ENCODE data around the gene C12orf57.

DNA sequence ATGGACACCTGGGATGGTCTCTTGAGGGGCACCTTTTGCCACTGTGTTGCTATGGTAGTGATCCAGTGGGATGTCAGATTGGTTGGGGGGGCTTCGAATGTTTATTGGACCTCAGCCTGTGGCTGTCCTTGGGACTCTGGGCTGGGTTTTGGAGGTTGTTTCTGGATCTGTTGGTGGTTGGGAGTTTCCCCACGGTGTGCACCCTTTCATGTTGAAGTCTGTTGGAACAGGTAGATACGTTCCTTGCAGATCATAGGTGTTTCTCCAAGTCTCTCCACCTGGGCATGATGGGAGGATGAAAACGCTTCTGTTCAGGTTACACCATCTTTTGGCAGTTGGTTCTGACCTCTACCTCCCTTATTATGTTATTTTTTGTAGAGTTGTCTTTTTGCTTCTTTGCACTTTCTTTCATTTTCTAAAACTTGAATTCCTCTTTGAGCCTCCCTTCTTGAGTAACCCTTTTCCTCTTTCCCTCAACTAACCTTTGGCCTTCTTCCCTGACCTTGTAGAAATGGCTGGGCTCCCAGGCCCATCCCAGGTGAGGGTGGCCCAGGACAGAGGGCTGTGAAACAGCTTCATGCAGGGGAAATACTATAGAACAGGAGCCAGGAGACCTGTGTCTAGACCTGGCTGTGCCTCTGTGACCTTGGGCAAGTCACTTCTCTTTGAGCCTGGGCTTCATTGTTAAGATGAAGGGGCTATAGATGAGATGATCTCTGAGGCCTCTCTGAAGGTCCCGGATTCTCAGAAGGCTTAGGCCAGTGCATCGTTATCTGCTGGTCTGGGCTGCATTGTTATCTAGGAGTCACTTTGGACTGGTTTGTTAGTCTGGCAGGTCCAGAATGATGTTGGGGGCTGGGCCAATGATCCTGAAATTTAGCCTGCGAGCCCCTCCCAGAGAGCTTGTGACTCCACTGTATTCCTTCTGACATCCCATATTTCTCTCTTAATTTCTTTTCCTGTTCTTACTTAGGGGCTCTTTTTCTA lies 14.1 kb upstream of the C12orf57 start:
- TF ChIP-seq POLR2A (IDR thresholded peaks at IDR 0.05) = no peak
- TF ChIP-seq, protein P1, sequence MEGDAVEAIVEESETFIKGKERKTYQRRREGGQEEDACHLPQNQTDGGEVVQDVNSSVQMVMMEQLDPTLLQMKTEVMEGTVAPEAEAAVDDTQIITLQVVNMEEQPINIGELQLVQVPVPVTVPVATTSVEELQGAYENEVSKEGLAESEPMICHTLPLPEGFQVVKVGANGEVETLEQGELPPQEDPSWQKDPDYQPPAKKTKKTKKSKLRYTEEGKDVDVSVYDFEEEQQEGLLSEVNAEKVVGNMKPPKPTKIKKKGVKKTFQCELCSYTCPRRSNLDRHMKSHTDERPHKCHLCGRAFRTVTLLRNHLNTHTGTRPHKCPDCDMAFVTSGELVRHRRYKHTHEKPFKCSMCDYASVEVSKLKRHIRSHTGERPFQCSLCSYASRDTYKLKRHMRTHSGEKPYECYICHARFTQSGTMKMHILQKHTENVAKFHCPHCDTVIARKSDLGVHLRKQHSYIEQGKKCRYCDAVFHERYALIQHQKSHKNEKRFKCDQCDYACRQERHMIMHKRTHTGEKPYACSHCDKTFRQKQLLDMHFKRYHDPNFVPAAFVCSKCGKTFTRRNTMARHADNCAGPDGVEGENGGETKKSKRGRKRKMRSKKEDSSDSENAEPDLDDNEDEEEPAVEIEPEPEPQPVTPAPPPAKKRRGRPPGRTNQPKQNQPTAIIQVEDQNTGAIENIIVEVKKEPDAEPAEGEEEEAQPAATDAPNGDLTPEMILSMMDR (IDR thresholded peaks at IDR 0.05 in 4 of 5, conservative IDR thresholded peaks at IDR 0.05 in 1 of 5) = no peak

All from gastrocnemius medialis (tissue), 4 donors.